ENCODE results near the gene C1QTNF7.

The C1QTNF7 gene

GRCh38 chr4:15402146-15402545, 25.7 kb upstream of the C1QTNF7 start:
- ATAC-seq = no peak
- no peaks in the 10 kb centered on the region for H3K27me3 Mint-ChIP-seq
- no peaks in the 10 kb centered on the region for H3K9me3 Mint-ChIP-seq
- H3K36me3 Mint-ChIP-seq = no peaks in the 10 kb centered on the region
- H3K27ac Mint-ChIP-seq = no peak overlapping the region
- H3K4me1 Mint-ChIP-seq = peaks cover 35% of the 10 kb centered on the region
- no peak overlapping the region for H3K4me3 Mint-ChIP-seq

GRCh38 chr4:15402974-15403373, 24.9 kb upstream of the C1QTNF7 start:
- no peak overlapping the region for H3K4me3 Mint-ChIP-seq
- H3K4me1 Mint-ChIP-seq = peaks cover 35% of the 10 kb centered on the region

GRCh38 chr4:15405018-15405417, 22.8 kb upstream of the C1QTNF7 start:
- Mint-ChIP-seq H3K27me3 (no peaks in the 10 kb centered on the region), H3K4me3 (no peak overlapping the region), H3K27ac (no peak overlapping the region), H3K9me3 (no peaks in the 10 kb centered on the region), H3K36me3 (no peaks in the 10 kb centered on the region), H3K4me1 (peaks cover 36% of the 10 kb centered on the region)
- ATAC-seq = no peak

More at GRCh38 chr4:15402974-15403373, 24.9 kb upstream of the C1QTNF7 start:
- no peaks in the 10 kb centered on the region for H3K27me3 Mint-ChIP-seq
- no peaks in the 10 kb centered on the region for H3K9me3 Mint-ChIP-seq
- H3K36me3 Mint-ChIP-seq = no peaks in the 10 kb centered on the region
- H3K27ac Mint-ChIP-seq = no peak overlapping the region
- ATAC-seq = no peak

GRCh38 chr4:15410750-15411149, 17.1 kb upstream of the C1QTNF7 start:
- no peaks in the 10 kb centered on the region for H3K27me3 Mint-ChIP-seq
- H3K36me3 Mint-ChIP-seq = no peaks in the 10 kb centered on the region
- H3K4me3 Mint-ChIP-seq = peak overlapping the region; percentile 23
- no peak for ATAC-seq
- H3K9me3 Mint-ChIP-seq = no peaks in the 10 kb centered on the region
- H3K27ac Mint-ChIP-seq = peak overlapping the region; percentile 11
- peaks cover 61% of the 10 kb centered on the region for H3K4me1 Mint-ChIP-seq

- no peaks in the 10 kb centered on the region for H3K27me3 Mint-ChIP-seq
- H3K4me1 Mint-ChIP-seq = peaks cover 67% of the 10 kb centered on the region
- H3K9me3 Mint-ChIP-seq = no peaks in the 10 kb centered on the region
- H3K4me3 Mint-ChIP-seq = no peak overlapping the region
- H3K36me3 Mint-ChIP-seq = no peaks in the 10 kb centered on the region
- peak overlapping the region; percentile 11 for H3K27ac Mint-ChIP-seq
- no peak for ATAC-seq
Measured at GRCh38 chr4:15412461-15412860, 15.4 kb upstream of the C1QTNF7 start.

- Mint-ChIP-seq H3K27me3 (no peaks in the 10 kb centered on the region), H3K4me1 (peaks cover 69% of the 10 kb centered on the region), H3K27ac (peak overlapping the region; percentile 11), H3K9me3 (no peaks in the 10 kb centered on the region), H3K36me3 (no peaks in the 10 kb centered on the region), H3K4me3 (peak overlapping the region; percentile 5)
- peak; percentile 24 for ATAC-seq
Measured at GRCh38 chr4:15413010-15413622, 14.7 kb upstream of the C1QTNF7 start.

GRCh38 chr4:15413623-15414019, 14.2 kb upstream of the C1QTNF7 start:
- Mint-ChIP-seq H3K27me3 (no peaks in the 10 kb centered on the region), H3K4me3 (peak overlapping the region; percentile 5), H3K36me3 (no peaks in the 10 kb centered on the region), H3K9me3 (no peaks in the 10 kb centered on the region), H3K27ac (peak overlapping the region; percentile 11), H3K4me1 (peaks cover 69% of the 10 kb centered on the region)
- ATAC-seq = no peak

- Mint-ChIP-seq H3K36me3 (no peaks in the 10 kb centered on the region), H3K27me3 (no peaks in the 10 kb centered on the region), H3K4me3 (no peak overlapping the region), H3K9me3 (no peaks in the 10 kb centered on the region), H3K27ac (peak overlapping the region; percentile 43), H3K4me1 (peaks cover 65% of the 10 kb centered on the region)
- no peak for ATAC-seq
Measured at GRCh38 chr4:15414551-15415091, 13.2 kb upstream of the C1QTNF7 start.

GRCh38 chr4:15416357-15417232, 11.2 kb upstream of the C1QTNF7 start:
- H3K4me3 Mint-ChIP-seq = peak overlapping the region; percentile 4
- H3K4me1 Mint-ChIP-seq = peaks cover 51% of the 10 kb centered on the region
- no peaks in the 10 kb centered on the region for H3K36me3 Mint-ChIP-seq
- H3K27me3 Mint-ChIP-seq = no peaks in the 10 kb centered on the region
- H3K9me3 Mint-ChIP-seq = no peaks in the 10 kb centered on the region
- ATAC-seq = peak; percentile 46
- peak overlapping the region; percentile 73 for H3K27ac Mint-ChIP-seq

- Mint-ChIP-seq H3K9me3 (no peaks in the 10 kb centered on the region), H3K36me3 (no peaks in the 10 kb centered on the region), H3K27me3 (no peaks in the 10 kb centered on the region), H3K4me1 (peaks cover 45% of the 10 kb centered on the region), H3K4me3 (no peak overlapping the region), H3K27ac (peak overlapping the region; percentile 73)
- no peak for ATAC-seq
Measured at GRCh38 chr4:15417233-15417660, 10.6 kb upstream of the C1QTNF7 start.

- H3K27ac Mint-ChIP-seq = no peak overlapping the region
- H3K4me1 Mint-ChIP-seq = peaks cover 35% of the 10 kb centered on the region
- H3K36me3 Mint-ChIP-seq = no peaks in the 10 kb centered on the region
- no peaks in the 10 kb centered on the region for H3K27me3 Mint-ChIP-seq
- no peak for ATAC-seq
- peaks cover 2% of the 10 kb centered on the region for H3K9me3 Mint-ChIP-seq
- no peak overlapping the region for H3K4me3 Mint-ChIP-seq
Measured at GRCh38 chr4:15418956-15419355, 8.9 kb upstream of the C1QTNF7 start.

- no peak for ATAC-seq
- peaks cover 21% of the 10 kb centered on the region for H3K4me1 Mint-ChIP-seq
- H3K4me3 Mint-ChIP-seq = no peak overlapping the region
- H3K9me3 Mint-ChIP-seq = peaks cover 2% of the 10 kb centered on the region
- H3K27me3 Mint-ChIP-seq = no peaks in the 10 kb centered on the region
- H3K27ac Mint-ChIP-seq = no peak overlapping the region
- H3K36me3 Mint-ChIP-seq = no peaks in the 10 kb centered on the region
Measured at GRCh38 chr4:15420642-15421041, 7.2 kb upstream of the C1QTNF7 start.

- Mint-ChIP-seq H3K9me3 (peaks cover 2% of the 10 kb centered on the region), H3K27me3 (no peaks in the 10 kb centered on the region), H3K27ac (no peak overlapping the region), H3K4me3 (no peak overlapping the region), H3K36me3 (no peaks in the 10 kb centered on the region), H3K4me1 (peaks cover 6% of the 10 kb centered on the region)
- ATAC-seq = no peak
Measured at GRCh38 chr4:15423285-15423711, 4.5 kb upstream of the C1QTNF7 start.

GRCh38 chr4:15425520-15425919, 2.3 kb upstream of the C1QTNF7 start:
- Mint-ChIP-seq H3K4me1 (peaks cover 6% of the 10 kb centered on the region), H3K4me3 (no peak overlapping the region), H3K27me3 (no peaks in the 10 kb centered on the region), H3K9me3 (peaks cover 2% of the 10 kb centered on the region), H3K36me3 (no peaks in the 10 kb centered on the region), H3K27ac (no peak overlapping the region)
- ATAC-seq = no peak

- Mint-ChIP-seq H3K4me3 (no peak overlapping the region), H3K36me3 (no peaks in the 10 kb centered on the region), H3K27ac (no peak overlapping the region), H3K27me3 (no peaks in the 10 kb centered on the region), H3K9me3 (peaks cover 8% of the 10 kb centered on the region), H3K4me1 (peaks cover 6% of the 10 kb centered on the region)
- no peak for ATAC-seq
Measured at GRCh38 chr4:15427161-15427560, 672 bp upstream of the C1QTNF7 start.
